AG09319 (cell line): ENCODE measurements around the gene ETV4.

Experiments used
- DNase-seq: peaks from one replicate; pipeline ENCODE4 v3.0.0-alpha.2; 2010; ENCODE audit warnings: low read depth; ENCODE audit errors: extremely low read depth
- CTCF ChIP-seq: IDR thresholded peaks from 2 replicates; pipeline ENCODE4 v1.5.1; 2011; ENCODE audit warnings: low read depth, mild to moderate bottlenecking, inconsistent platforms, low read length, moderate library complexity

ETV4 gene

GRCh38 chr17:43546319-43547188 is at the start of gene ETV4:
TSS of gene ETV4 (minus strand) at chr17:43546340. CDS start at chr17:43545617, 723 bp downstream.
- no peak for TF ChIP-seq CTCF
- DNase-seq = peak; percentile 76

- TF ChIP-seq CTCF = no peak
- no peak for DNase-seq
Measured at GRCh38 chr17:43595466-43595865, 49.3 kb upstream of the ETV4 start.

GRCh38 chr17:43591779-43592562 is 45.8 kb upstream of the ETV4 start:
- TF ChIP-seq CTCF = peak; percentile 19
- DNase-seq = peak; percentile 66

GRCh38 chr17:43591001-43591400 is 44.9 kb upstream of the ETV4 start:
- no peak for DNase-seq
- TF ChIP-seq CTCF = no peak

- TF ChIP-seq CTCF = no peak
- DNase-seq = no peak
Measured at GRCh38 chr17:43588664-43589435, 42.7 kb upstream of the ETV4 start.

- TF ChIP-seq CTCF = no peak
- no peak for DNase-seq
Measured at GRCh38 chr17:43588121-43588520, 42.0 kb upstream of the ETV4 start.
